ENCODE results near the gene KRT3. TPM values are rescaled to one million over a fixed set of nuclear protein-coding genes. Genes with fewer than 3 reads are reported as not detected.

Gene KRT3
- total RNA-seq, 1 experiment from 2014 or later = not detected

DNA sequence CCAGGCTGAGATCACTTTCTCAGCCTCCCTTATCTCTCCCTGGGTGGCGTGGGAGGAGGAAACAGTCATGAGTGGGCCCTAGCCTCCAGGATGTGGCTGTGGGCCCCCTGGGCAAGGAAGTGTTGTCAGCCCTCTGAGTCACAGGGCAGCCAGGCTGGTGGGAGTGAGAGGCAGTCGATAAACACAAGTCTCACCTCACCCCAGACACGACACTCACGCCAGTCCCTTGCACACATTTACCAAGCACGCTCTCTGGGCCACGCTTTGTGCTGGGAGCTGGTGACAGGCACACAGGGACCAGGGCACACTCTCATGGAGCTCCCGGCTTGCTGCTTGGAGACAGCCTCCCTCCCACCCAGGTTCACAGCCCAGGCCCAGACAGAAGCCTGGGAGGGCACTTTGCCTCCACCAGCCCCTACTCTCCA, 40.1 kb upstream of the KRT3 start:
- POLR2A ChIA-PET = no interaction called here
- Mint-ChIP-seq H3K36me3 (no peaks in the 10 kb centered on the region), H3K4me1 (no peaks in the 10 kb centered on the region), H3K27ac (no peak overlapping the region), H3K4me3 (no peak overlapping the region), H3K27me3 (ENCODE audit: low read depth) (peaks cover 2% of the 10 kb centered on the region; the same call in 1 of the 2 replicates), H3K9me3 (no peaks in the 10 kb centered on the region)
- ATAC-seq (no peak), DNase-seq (ENCODE audit: low spot score) (no peak)
- CTCF ChIA-PET = interaction anchor here (1.1 kb wide), 1 partner anchor 30 kb away, joined by 3 read pairs; no protein-coding TSS in a partner anchor
- TF ChIP-seq OVOL2 (CRISPR knock-in tag; IDR thresholded peaks at IDR 0.05; ENCODE audit: borderline replicate concordance) (no peak), ZNF232 (CRISPR knock-in tag; IDR thresholded peaks at IDR 0.05) (no peak), GTF2I (CRISPR knock-in tag; conservative IDR thresholded peaks at IDR 0.05) (no peak), GRHL2 (CRISPR knock-in tag; IDR thresholded peaks at IDR 0.05; ENCODE audit: insufficient replicate concordance, severe bottlenecking) (no peak), SOX15 (CRISPR knock-in tag; IDR thresholded peaks at IDR 0.05) (no peak), TEAD4 (CRISPR knock-in tag; IDR thresholded peaks at IDR 0.05) (no peak), NFYB (CRISPR knock-in tag; conservative IDR thresholded peaks at IDR 0.05; ENCODE audit: low read depth) (no peak), IRF2 (CRISPR knock-in tag; IDR thresholded peaks at IDR 0.05; ENCODE audit: borderline replicate concordance, low read depth) (no peak), ZNF396 (CRISPR knock-in tag; IDR thresholded peaks at IDR 0.05; ENCODE audit: borderline replicate concordance) (no peak), FOXK1 (CRISPR knock-in tag; IDR thresholded peaks at IDR 0.05) (no peak), CREB1 (CRISPR knock-in tag; IDR thresholded peaks at IDR 0.05) (no peak), NR1H2 (CRISPR knock-in tag; IDR thresholded peaks at IDR 0.05) (no peak)
- TF ChIP-seq, protein P1, sequence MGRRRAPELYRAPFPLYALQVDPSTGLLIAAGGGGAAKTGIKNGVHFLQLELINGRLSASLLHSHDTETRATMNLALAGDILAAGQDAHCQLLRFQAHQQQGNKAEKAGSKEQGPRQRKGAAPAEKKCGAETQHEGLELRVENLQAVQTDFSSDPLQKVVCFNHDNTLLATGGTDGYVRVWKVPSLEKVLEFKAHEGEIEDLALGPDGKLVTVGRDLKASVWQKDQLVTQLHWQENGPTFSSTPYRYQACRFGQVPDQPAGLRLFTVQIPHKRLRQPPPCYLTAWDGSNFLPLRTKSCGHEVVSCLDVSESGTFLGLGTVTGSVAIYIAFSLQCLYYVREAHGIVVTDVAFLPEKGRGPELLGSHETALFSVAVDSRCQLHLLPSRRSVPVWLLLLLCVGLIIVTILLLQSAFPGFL (CRISPR knock-in tag; IDR thresholded peaks at IDR 0.05; ENCODE audit: borderline replicate concordance) = no peak
- TF ChIP-seq, protein P2, sequence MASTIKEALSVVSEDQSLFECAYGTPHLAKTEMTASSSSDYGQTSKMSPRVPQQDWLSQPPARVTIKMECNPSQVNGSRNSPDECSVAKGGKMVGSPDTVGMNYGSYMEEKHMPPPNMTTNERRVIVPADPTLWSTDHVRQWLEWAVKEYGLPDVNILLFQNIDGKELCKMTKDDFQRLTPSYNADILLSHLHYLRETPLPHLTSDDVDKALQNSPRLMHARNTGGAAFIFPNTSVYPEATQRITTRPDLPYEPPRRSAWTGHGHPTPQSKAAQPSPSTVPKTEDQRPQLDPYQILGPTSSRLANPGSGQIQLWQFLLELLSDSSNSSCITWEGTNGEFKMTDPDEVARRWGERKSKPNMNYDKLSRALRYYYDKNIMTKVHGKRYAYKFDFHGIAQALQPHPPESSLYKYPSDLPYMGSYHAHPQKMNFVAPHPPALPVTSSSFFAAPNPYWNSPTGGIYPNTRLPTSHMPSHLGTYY (CRISPR knock-in tag; IDR thresholded peaks at IDR 0.05) = no peak
- TF ChIP-seq, protein P3, sequence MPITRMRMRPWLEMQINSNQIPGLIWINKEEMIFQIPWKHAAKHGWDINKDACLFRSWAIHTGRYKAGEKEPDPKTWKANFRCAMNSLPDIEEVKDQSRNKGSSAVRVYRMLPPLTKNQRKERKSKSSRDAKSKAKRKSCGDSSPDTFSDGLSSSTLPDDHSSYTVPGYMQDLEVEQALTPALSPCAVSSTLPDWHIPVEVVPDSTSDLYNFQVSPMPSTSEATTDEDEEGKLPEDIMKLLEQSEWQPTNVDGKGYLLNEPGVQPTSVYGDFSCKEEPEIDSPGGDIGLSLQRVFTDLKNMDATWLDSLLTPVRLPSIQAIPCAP (CRISPR knock-in tag; IDR thresholded peaks at IDR 0.05) = no peak
- TF ChIP-seq, protein P4, sequence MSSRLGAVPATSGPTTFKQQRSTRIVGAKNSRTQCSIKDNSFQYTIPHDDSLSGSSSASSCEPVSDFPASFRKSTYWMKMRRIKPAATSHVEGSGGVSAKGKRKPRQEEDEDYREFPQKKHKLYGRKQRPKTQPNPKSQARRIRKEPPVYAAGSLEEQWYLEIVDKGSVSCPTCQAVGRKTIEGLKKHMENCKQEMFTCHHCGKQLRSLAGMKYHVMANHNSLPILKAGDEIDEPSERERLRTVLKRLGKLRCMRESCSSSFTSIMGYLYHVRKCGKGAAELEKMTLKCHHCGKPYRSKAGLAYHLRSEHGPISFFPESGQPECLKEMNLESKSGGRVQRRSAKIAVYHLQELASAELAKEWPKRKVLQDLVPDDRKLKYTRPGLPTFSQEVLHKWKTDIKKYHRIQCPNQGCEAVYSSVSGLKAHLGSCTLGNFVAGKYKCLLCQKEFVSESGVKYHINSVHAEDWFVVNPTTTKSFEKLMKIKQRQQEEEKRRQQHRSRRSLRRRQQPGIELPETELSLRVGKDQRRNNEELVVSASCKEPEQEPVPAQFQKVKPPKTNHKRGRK (CRISPR knock-in tag; IDR thresholded peaks at IDR 0.05; ENCODE audit: borderline replicate concordance) = no peak
- TF ChIP-seq, protein P5, sequence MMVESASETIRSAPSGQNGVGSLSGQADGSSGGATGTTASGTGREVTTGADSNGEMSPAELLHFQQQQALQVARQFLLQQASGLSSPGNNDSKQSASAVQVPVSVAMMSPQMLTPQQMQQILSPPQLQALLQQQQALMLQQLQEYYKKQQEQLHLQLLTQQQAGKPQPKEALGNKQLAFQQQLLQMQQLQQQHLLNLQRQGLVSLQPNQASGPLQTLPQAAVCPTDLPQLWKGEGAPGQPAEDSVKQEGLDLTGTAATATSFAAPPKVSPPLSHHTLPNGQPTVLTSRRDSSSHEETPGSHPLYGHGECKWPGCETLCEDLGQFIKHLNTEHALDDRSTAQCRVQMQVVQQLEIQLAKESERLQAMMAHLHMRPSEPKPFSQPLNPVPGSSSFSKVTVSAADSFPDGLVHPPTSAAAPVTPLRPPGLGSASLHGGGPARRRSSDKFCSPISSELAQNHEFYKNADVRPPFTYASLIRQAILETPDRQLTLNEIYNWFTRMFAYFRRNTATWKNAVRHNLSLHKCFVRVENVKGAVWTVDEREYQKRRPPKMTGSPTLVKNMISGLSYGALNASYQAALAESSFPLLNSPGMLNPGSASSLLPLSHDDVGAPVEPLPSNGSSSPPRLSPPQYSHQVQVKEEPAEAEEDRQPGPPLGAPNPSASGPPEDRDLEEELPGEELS (CRISPR knock-in tag; IDR thresholded peaks at IDR 0.05) = no peak
- TF ChIP-seq, protein P6, sequence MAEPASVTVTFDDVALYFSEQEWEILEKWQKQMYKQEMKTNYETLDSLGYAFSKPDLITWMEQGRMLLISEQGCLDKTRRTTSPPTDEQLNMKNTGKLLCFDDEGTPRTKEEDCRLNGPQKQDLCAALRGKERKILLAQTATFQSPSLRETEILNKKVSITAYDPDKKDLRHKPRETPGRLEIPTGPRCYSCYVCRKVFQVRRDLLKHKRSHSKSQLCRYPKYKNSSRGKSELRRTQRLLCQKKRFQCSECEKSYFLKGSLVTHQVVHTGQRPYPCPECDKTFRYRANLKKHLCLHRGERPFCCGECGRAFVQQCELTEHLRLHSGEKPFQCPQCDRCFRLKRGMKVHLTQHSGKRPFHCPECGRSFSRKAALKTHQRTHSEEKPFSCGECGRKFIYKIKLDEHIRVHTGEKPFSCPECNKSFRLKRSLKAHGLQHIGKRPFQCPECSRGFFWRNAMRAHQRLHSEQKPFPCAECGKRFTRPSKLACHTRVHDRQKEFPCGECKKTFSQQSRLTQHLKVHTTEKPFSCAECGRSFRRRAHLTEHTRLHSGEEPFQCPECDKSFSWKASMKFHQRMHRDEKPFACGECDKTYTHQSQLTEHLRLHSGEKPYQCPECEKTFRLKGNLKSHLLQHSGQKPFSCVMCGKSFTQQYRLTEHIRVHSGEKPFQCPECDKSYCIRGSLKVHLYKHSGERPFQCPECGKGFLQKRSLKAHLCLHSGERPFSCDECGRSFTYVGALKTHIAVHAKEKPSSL (CRISPR knock-in tag; conservative IDR thresholded peaks at IDR 0.05) = no peak
- TF ChIP-seq, protein P7, sequence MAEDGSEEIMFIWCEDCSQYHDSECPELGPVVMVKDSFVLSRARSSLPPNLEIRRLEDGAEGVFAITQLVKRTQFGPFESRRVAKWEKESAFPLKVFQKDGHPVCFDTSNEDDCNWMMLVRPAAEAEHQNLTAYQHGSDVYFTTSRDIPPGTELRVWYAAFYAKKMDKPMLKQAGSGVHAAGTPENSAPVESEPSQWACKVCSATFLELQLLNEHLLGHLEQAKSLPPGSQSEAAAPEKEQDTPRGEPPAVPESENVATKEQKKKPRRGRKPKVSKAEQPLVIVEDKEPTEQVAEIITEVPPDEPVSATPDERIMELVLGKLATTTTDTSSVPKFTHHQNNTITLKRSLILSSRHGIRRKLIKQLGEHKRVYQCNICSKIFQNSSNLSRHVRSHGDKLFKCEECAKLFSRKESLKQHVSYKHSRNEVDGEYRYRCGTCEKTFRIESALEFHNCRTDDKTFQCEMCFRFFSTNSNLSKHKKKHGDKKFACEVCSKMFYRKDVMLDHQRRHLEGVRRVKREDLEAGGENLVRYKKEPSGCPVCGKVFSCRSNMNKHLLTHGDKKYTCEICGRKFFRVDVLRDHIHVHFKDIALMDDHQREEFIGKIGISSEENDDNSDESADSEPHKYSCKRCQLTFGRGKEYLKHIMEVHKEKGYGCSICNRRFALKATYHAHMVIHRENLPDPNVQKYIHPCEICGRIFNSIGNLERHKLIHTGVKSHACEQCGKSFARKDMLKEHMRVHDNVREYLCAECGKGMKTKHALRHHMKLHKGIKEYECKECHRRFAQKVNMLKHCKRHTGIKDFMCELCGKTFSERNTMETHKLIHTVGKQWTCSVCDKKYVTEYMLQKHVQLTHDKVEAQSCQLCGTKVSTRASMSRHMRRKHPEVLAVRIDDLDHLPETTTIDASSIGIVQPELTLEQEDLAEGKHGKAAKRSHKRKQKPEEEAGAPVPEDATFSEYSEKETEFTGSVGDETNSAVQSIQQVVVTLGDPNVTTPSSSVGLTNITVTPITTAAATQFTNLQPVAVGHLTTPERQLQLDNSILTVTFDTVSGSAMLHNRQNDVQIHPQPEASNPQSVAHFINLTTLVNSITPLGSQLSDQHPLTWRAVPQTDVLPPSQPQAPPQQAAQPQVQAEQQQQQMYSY (CRISPR knock-in tag; IDR thresholded peaks at IDR 0.05) = no peak

Data from WTC11 (cell line).